ENCODE data around the gene NOL3.

The NOL3 gene

DNA sequence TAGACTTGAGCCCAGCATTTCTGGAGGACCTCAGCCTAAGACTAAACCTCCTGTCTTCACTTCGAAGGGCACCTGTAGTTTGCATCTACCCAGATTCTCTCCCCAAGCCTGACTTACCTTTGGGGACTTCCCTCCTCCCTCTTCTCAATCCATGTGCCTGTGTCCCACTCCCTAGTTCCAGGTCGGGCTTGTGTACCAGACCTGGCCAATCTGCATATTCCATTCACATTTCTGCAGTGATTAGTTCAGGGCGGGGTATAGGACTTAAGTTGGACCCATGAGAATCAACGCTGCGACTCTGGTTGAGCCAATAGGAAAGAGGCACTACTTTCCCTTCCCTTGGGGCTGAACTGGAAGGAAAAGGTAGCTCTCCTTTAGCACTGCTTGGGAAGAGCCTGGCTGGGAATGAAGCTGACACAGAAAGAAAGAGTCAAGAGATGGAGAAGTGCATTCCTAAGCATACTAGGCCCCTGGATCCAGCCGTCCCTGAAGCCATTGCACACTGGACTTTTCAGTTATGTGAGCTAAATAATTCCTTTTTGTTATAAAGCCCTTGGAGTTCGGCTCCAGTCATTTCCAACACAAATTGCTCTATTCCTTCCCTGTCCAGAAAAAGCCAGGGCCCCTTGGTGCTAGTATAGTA, 13.1 kb upstream of the NOL3 start:
- TF ChIP-seq TAF1 (IDR thresholded peaks at IDR 0.05; ENCODE audit: low read depth) (no peak), EGR1 (IDR thresholded peaks at IDR 0.05) (no peak), CREB1 (IDR thresholded peaks at IDR 0.05; ENCODE audit: low read depth) (no peak), EP300 (IDR thresholded peaks at IDR 0.05; ENCODE audit: borderline replicate concordance) (no peak), CEBPB (IDR thresholded peaks at IDR 0.05) (no peak), RAD21 (IDR thresholded peaks at IDR 0.05; ENCODE audit: low read depth) (no peak), NFIC (IDR thresholded peaks at IDR 0.05) (no peak), TCF12 (IDR thresholded peaks at IDR 0.05; ENCODE audit: low read depth) (no peak), ZBTB7A (IDR thresholded peaks at IDR 0.05; ENCODE audit: low read depth) (no peak), YY1 (IDR thresholded peaks at IDR 0.05; ENCODE audit: low read depth) (no peak), FOXM1 (IDR thresholded peaks at IDR 0.05; ENCODE audit: borderline replicate concordance, low read depth) (no peak), TEAD4 (IDR thresholded peaks at IDR 0.05) (no peak)
- TF ChIP-seq, protein P1, sequence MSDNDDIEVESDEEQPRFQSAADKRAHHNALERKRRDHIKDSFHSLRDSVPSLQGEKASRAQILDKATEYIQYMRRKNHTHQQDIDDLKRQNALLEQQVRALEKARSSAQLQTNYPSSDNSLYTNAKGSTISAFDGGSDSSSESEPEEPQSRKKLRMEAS (IDR thresholded peaks at IDR 0.05): no peak
- TF ChIP-seq, protein P2, sequence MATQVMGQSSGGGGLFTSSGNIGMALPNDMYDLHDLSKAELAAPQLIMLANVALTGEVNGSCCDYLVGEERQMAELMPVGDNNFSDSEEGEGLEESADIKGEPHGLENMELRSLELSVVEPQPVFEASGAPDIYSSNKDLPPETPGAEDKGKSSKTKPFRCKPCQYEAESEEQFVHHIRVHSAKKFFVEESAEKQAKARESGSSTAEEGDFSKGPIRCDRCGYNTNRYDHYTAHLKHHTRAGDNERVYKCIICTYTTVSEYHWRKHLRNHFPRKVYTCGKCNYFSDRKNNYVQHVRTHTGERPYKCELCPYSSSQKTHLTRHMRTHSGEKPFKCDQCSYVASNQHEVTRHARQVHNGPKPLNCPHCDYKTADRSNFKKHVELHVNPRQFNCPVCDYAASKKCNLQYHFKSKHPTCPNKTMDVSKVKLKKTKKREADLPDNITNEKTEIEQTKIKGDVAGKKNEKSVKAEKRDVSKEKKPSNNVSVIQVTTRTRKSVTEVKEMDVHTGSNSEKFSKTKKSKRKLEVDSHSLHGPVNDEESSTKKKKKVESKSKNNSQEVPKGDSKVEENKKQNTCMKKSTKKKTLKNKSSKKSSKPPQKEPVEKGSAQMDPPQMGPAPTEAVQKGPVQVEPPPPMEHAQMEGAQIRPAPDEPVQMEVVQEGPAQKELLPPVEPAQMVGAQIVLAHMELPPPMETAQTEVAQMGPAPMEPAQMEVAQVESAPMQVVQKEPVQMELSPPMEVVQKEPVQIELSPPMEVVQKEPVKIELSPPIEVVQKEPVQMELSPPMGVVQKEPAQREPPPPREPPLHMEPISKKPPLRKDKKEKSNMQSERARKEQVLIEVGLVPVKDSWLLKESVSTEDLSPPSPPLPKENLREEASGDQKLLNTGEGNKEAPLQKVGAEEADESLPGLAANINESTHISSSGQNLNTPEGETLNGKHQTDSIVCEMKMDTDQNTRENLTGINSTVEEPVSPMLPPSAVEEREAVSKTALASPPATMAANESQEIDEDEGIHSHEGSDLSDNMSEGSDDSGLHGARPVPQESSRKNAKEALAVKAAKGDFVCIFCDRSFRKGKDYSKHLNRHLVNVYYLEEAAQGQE (IDR thresholded peaks at IDR 0.05; ENCODE audit: low read depth): no peak
- TF ChIP-seq, protein P3, sequence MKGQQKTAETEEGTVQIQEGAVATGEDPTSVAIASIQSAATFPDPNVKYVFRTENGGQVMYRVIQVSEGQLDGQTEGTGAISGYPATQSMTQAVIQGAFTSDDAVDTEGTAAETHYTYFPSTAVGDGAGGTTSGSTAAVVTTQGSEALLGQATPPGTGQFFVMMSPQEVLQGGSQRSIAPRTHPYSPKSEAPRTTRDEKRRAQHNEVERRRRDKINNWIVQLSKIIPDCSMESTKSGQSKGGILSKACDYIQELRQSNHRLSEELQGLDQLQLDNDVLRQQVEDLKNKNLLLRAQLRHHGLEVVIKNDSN (IDR thresholded peaks at IDR 0.05): no peak

DNA sequence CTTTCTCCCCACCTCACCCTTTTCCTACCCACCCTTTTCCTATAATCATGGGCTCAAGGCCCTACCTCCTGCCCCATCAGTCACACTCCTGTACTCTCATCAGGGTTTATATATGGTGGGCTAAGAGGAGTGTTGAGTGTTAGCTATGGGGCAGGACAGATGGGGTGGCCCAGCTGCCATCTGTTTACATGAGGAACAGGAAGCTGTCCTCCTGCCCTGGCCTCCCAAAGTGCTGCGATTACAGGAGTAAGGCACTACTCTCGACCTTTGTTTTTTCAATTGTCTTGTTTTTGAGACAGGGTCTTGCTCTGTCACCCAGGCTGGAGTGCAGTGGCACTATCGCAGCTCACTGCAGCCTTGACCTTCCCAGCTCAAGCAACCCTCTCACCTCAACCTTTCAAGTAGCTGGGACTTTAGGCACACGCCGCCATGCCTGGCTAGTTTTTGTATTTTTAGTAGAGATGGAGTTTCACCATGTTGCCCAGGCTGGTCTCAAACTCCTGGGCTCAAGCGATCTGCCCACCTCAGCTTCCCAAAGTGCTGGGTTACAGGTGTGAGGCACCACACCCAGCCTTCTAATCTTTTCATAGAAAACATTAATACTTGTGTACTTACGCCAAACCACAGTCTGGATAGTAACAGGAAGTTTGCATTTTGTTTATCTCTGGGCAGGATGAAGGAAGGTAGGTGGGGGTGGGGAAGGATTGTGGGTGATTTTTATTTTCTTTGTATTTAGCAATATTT, 12.3 kb upstream of the NOL3 start:
- no peak for TF ChIP-seq EGR1 (IDR thresholded peaks at IDR 0.05)
- TF ChIP-seq TCF12 (IDR thresholded peaks at IDR 0.05; ENCODE audit: low read depth): no peak
- TF ChIP-seq NFIC (IDR thresholded peaks at IDR 0.05): no peak
- TF ChIP-seq RAD21 (IDR thresholded peaks at IDR 0.05; ENCODE audit: low read depth): no peak
- TF ChIP-seq EP300 (IDR thresholded peaks at IDR 0.05; ENCODE audit: borderline replicate concordance): no peak
- no peak for TF ChIP-seq YY1 (IDR thresholded peaks at IDR 0.05; ENCODE audit: low read depth)
- TF ChIP-seq FOXM1 (IDR thresholded peaks at IDR 0.05; ENCODE audit: borderline replicate concordance, low read depth): no peak

DNA sequence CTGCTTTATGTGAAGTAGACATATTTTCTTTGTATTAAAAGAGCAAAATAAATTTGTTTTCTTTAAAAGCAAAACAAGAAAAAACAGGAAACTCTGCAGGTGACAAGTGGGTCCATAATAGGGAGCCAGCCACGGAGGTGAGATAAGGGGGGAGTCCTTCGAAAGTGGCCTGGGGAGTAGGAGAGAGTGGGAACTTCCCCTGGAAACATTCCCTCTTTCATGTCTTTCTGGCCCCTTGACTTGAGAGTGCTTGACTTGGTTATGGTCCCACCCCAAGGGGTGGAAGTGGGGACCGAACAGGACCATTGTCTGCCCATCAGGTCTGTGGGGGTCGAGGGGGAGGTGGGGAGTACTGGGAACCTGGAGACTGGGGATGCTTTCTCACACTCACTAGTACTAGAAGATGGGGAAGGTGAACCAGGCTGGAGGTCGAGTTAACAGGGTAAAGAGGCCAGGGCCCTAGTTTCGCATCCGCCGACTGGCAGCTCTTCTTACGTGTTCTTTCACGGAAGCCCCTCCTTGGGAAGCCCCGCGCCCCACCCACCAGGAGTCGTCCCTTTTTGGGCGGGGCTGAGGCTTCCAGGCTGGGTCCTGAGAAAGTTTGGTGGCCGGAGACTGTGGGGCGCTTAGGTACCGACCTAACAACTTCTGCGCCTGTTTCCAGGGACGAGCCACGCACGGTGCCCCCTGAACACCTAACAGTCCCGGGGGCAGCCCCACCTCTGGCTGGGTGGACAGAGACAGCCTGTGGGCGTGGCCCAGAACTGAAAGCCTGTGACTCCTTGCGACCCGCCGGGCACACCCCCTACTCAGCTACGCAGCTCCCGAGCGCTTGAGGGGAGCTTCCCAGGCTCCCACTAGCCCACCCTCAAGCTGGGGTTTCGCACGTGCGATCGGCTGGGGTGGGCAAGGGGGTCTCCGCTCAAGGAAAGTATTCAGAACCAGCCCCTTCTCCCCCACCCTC, 11.4 kb upstream of the NOL3 start:
- 0 out of 2 replicates have a peak, but pooled peaks have one; percentile 38 for TF ChIP-seq ZBTB7A (IDR thresholded peaks at IDR 0.05; ENCODE audit: low read depth)
- TF ChIP-seq, protein P3 (IDR thresholded peaks at IDR 0.05): no peak

DNA sequence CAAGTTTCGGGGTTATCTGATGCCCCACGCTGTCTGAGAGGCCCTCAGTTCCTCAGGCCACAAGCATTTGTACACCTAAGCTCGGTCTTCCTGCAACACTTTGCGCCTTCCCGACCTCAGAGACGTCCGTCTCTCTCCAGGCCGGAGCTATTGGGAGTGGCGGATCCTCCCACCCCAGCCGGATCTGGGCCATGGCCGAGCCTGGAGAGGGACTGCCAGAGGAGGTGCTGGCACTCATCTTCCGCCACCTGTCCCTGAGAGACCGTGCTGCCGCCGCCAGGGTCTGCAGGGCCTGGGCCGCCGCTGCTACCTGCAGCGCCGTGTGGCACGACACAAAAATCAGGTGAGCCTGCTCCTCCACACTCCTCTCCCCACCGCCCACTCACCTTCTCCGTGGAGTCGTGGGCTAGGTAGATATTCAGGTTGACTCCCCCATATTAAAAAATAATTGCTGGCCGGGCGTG, 8.7 kb upstream of the NOL3 start:
- TF ChIP-seq EP300 (IDR thresholded peaks at IDR 0.05; ENCODE audit: borderline replicate concordance): no peak
- no peak for TF ChIP-seq YY1 (IDR thresholded peaks at IDR 0.05; ENCODE audit: low read depth)
- TF ChIP-seq, protein P3 (IDR thresholded peaks at IDR 0.05): no peak
- no peak for TF ChIP-seq TAF1 (IDR thresholded peaks at IDR 0.05; ENCODE audit: low read depth)
- TF ChIP-seq FOXM1 (IDR thresholded peaks at IDR 0.05; ENCODE audit: borderline replicate concordance, low read depth): no peak
- no peak for TF ChIP-seq CREB1 (IDR thresholded peaks at IDR 0.05; ENCODE audit: low read depth)
- no peak for TF ChIP-seq RAD21 (IDR thresholded peaks at IDR 0.05; ENCODE audit: low read depth)
- TF ChIP-seq EGR1 (IDR thresholded peaks at IDR 0.05): no peak
- TF ChIP-seq TEAD4 (IDR thresholded peaks at IDR 0.05): no peak
- TF ChIP-seq CEBPB (IDR thresholded peaks at IDR 0.05): no peak
- TF ChIP-seq, protein P1 (IDR thresholded peaks at IDR 0.05): no peak
- no peak for TF ChIP-seq TCF12 (IDR thresholded peaks at IDR 0.05; ENCODE audit: low read depth)
- no peak for TF ChIP-seq NFIC (IDR thresholded peaks at IDR 0.05)
- TF ChIP-seq ZBTB7A (IDR thresholded peaks at IDR 0.05; ENCODE audit: low read depth): no peak
- TF ChIP-seq, protein P2 (IDR thresholded peaks at IDR 0.05; ENCODE audit: low read depth): no peak
